Activated naive CD4-positive, alpha-beta T cell treated with anti-CD3 and anti-CD28 coated beads, Interleukin-2, amount 50 U/mL, for 72 hours (primary cell): Measurements from ENCODE around the gene PPFIA2. TPM values are rescaled to one million over a fixed set of nuclear protein-coding genes. Genes with fewer than 3 reads are reported as not detected.

Experiments
- ATAC-seq, 2 donors: fragments of 150-1000 bp; cut with Tn5 transposase; 2 replicates each; pipeline ENCODE4 v1.10.0; 2021; ENCODE audit warnings: mild to moderate bottlenecking in 2 of 2, moderate library complexity in 2 of 2
- DNase-seq, 2 donors: peaks; one replicate each; pipeline ENCODE4 v3.0.0; 2021 to 2022; ENCODE audit warnings: low spot score in 2 of 2
- H3K27ac Mint-ChIP-seq, 2 donors: one replicate each; pipeline ENCODE4 v1.8.0; 2022; ENCODE audit warnings: mild to moderate bottlenecking in 2 of 2, mixed read lengths in 2 of 2
- H3K36me3 Mint-ChIP-seq, 2 donors: one replicate each; pipeline ENCODE4 v1.8.0; 2022; ENCODE audit warnings: mixed read lengths in 2 of 2
- H3K9me3 Mint-ChIP-seq, 2 donors: one replicate each; pipeline ENCODE4 v1.8.0; 2022; ENCODE audit warnings: mixed read lengths in 2 of 2
- total RNA-seq, 2 donors: library from RNA; stranded (reverse); gene quantifications; one replicate each; pipeline ENCODE4 v1.2.3, GENCODE V29; 2022

PPFIA2 gene
- total RNA-seq, 2 donors from 2014 or later, result not detected

- ATAC-seq (no peak), DNase-seq (no peak)
- Mint-ChIP-seq H3K9me3 (peaks cover 3 to 13% of the 10 kb centered on the region in 2 donors), H3K27ac (no peak overlapping the region), H3K36me3 (no peaks in the 10 kb centered on the region)
Observed at GRCh38 chr12:81520064-81520945, 238.8 kb downstream of the PPFIA2 start.

GRCh38 chr12:81518638-81519037 is 240.5 kb downstream of the PPFIA2 start:
- ATAC-seq, result no peak
- H3K36me3 Mint-ChIP-seq, result no peaks in the 10 kb centered on the region

DNA sequence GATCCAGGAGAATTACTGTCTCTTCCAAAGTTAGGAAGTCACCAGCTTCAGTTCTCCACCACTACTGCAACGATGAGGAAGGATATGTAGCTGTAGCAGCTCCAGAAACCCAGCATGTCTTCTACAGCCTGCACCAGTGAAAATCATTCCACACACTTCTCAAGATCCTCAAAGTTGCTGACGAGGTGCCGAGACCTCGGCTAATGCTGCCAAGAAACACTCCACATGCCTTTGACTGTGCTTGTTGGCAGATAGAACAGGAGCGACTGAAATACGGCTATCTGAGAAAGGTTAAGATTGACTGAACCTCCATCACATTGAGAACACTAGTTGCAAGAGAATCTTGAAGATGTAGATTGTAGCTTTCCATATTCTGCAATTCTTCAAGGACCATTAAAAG is 241.9 kb downstream of the PPFIA2 start:
- H3K36me3 Mint-ChIP-seq, result no peaks in the 10 kb centered on the region
- no peak overlapping the region for H3K27ac Mint-ChIP-seq
- DNase-seq (no peak), ATAC-seq (no peak)
- peaks cover 3 to 8% of the 10 kb centered on the region in 2 donors for H3K9me3 Mint-ChIP-seq

More at GRCh38 chr12:81518638-81519037, 240.5 kb downstream of the PPFIA2 start:
- peaks cover 3 to 13% of the 10 kb centered on the region in 2 donors for H3K9me3 Mint-ChIP-seq
- no peak for DNase-seq
- no peak overlapping the region for H3K27ac Mint-ChIP-seq

DNA sequence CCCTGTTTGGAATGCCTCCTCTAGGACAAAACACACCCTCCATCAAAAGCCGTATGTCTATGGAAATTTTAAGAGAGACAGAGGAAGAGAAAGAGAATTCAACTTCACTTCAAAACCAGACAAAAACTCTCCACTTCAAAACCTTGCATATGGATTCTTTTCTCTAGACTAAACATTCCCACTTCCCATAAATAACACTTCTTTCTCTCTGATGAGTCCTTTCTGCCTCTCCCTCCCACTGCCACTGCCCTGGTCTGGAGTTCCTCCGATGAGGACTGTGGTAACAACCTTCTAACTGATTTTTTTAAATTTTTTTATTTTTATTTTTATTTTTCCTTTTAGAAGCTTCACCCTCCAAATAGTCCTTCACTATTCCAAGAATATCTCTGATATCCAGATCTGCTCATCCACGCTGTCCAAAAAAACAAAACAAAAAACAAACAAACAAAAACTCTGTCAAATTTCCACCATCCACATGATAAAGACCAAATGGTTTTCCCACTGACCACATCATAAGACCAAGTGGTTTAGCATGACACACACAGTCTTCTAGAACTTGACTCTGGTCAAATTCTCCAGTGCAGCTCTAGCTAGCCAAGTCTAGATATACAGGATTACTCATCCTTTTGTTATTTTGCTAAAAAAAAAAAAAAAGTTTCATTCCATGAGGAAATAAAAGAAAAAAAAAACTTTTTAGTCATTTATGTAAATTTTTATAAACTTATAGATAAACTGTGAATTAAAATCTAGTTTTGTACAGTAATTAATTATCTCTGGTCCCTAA is 256.0 kb downstream of the PPFIA2 start:
- ATAC-seq, result no peak
- no peak for DNase-seq
- Mint-ChIP-seq H3K9me3 (peaks cover 0 to 4% of the 10 kb centered on the region in 2 donors), H3K36me3 (no peaks in the 10 kb centered on the region), H3K27ac (no peak overlapping the region)

DNA sequence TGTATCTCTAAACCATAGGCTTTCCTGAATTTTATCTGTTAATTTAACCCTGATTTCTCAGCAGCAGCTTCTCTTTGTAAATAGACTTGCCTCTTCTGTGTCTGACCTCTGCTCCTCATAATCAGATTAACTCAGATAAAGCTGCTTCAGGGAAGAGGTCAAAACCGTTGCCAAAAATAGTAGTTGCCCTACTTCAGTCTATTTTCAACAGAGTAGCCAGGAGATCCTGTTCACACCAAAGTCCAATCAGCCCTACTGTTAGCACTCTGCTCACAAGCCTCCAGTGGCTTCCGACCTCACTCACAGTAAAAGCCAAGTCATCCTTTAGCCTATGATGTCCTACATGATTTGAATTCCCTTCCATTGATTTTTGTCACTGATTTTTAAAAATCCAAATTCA is 258.4 kb downstream of the PPFIA2 start:
- ATAC-seq (no peak), DNase-seq (no peak)
- Mint-ChIP-seq H3K27ac (no peak overlapping the region), H3K9me3 (peaks cover 0 to 4% of the 10 kb centered on the region in 2 donors), H3K36me3 (no peaks in the 10 kb centered on the region)

- DNase-seq (no peak), ATAC-seq (no peak)
- peaks cover 0 to 4% of the 10 kb centered on the region in 2 donors for H3K9me3 Mint-ChIP-seq
- H3K27ac Mint-ChIP-seq, result no peak overlapping the region
- no peaks in the 10 kb centered on the region for H3K36me3 Mint-ChIP-seq
Observed at GRCh38 chr12:81499809-81500208, 259.3 kb downstream of the PPFIA2 start.

DNA sequence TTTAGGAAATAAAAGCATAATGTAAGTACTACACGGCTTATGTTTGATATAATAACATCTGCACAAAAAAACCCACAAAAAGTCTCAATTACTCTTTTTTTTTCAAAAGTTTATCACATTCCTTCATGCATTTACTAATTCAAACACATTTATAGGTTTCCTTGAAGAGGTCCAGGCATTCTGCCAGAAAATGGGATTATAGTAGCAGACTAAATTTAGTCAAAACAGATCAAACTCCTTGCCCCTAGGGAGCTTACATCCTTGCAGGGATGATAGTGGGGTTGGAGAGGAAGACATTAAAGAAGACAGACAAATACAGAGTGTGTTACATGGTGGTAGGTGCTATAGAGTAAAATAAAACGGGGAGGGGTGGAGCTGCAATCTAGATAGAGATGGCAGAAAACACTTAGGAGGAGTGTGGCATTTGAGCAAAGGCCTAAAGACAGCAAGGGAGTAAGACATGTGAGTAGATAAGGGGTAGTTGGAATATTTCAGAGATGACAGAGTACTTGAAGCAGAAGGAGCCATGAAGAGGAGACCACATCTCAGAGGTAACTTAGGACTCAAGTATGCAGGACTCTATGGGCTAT is 266.9 kb downstream of the PPFIA2 start:
- ATAC-seq (no peak), DNase-seq (no peak)
- H3K36me3 Mint-ChIP-seq, result no peaks in the 10 kb centered on the region
- H3K27ac Mint-ChIP-seq, result no peak overlapping the region
- H3K9me3 Mint-ChIP-seq, result peaks cover 3 to 5% of the 10 kb centered on the region in 2 donors

DNA sequence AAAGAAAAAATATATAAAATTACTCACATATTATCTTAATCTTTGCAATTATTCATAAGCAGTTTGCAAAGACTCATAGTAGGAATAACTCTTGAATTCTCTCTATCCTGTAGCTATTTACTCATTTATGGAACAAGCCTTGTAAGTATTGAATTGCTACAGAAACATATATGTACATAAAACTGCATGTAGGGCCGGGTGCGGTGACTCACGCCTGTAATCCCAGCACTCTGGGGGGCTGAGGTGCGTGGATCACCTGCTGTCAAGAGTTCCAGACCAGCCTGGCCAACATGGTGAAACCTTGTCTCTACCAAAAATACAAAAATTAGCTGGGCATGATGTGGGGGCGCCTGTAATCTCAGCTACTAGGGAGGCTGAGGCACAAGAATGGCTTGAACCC is 286.2 kb downstream of the PPFIA2 start:
- Mint-ChIP-seq H3K27ac (no peak overlapping the region), H3K36me3 (no peaks in the 10 kb centered on the region), H3K9me3 (peaks cover under 1 to 6% of the 10 kb centered on the region in 2 donors)
- ATAC-seq (no peak), DNase-seq (no peak)

- DNase-seq (no peak), ATAC-seq (no peak)
- Mint-ChIP-seq H3K27ac (no peak overlapping the region), H3K9me3 (peaks cover 0 to 3% of the 10 kb centered on the region in 2 donors), H3K36me3 (no peaks in the 10 kb centered on the region)
Observed at GRCh38 chr12:81470923-81471322, 288.2 kb downstream of the PPFIA2 start.

GRCh38 chr12:81468206-81468605 is 290.9 kb downstream of the PPFIA2 start:
- Mint-ChIP-seq H3K27ac (no peak overlapping the region), H3K9me3 (no peaks in the 10 kb centered on the region), H3K36me3 (no peaks in the 10 kb centered on the region)
- DNase-seq, result no peak
- ATAC-seq, result no peak

DNA sequence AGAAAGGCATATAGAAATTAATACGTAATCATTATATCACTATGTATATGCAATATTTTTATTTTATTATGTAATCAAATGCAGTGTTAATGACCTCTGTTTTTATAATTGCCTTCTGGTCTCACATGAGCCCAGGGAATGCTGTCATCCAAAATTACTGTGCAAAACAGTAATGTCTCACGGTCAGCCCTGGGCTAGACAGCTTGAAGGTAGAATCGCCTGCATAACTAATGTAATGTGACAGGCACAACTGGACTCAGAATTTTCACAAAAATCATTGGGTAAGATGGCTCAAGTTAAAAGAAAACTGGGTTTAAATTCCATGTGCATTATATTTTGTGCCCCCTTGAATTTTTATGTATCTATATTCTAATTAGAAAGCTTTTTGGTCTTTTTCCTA is 293.3 kb downstream of the PPFIA2 start:
- no peak for DNase-seq
- ATAC-seq, result no peak
- Mint-ChIP-seq H3K27ac (no peak overlapping the region), H3K9me3 (peaks cover 0 to 7% of the 10 kb centered on the region in 2 donors), H3K36me3 (no peaks in the 10 kb centered on the region)

- Mint-ChIP-seq H3K9me3 (peaks cover 0 to 7% of the 10 kb centered on the region in 2 donors), H3K27ac (no peak overlapping the region), H3K36me3 (no peaks in the 10 kb centered on the region)
- no peak for DNase-seq
- ATAC-seq, result no peak
Observed at GRCh38 chr12:81465191-81465590, 294.0 kb downstream of the PPFIA2 start.

DNA sequence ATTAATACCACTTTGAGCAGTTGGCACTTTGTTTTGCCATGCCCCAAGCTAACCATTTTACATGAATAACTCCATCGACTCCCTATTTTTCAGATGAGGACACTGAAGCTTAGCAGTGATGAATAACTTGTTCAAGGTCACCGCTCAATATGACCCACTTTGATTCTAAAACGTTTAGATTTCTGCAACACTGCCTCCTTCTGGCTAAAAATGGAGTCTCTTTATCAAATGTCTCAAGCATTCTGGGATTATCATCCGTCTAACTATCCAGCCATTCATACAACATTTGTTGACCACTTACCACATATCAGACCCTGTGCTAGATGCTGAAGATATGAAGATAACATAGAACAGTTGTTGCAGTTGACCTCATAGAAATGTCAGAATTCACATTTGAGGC is 298.0 kb downstream of the PPFIA2 start:
- ATAC-seq, result no peak
- no peak for DNase-seq
- Mint-ChIP-seq H3K27ac (no peak overlapping the region), H3K36me3 (no peaks in the 10 kb centered on the region), H3K9me3 (peaks cover 0 to 7% of the 10 kb centered on the region in 2 donors)

GRCh38 chr12:81450920-81451739 is 308.0 kb downstream of the PPFIA2 start:
- Mint-ChIP-seq H3K27ac (no peak overlapping the region), H3K9me3 (peaks cover 0 to 4% of the 10 kb centered on the region in 2 donors), H3K36me3 (no peaks in the 10 kb centered on the region)
- ATAC-seq, result peak in 1 of 2 donors; percentile 37
- no peak for DNase-seq

DNA sequence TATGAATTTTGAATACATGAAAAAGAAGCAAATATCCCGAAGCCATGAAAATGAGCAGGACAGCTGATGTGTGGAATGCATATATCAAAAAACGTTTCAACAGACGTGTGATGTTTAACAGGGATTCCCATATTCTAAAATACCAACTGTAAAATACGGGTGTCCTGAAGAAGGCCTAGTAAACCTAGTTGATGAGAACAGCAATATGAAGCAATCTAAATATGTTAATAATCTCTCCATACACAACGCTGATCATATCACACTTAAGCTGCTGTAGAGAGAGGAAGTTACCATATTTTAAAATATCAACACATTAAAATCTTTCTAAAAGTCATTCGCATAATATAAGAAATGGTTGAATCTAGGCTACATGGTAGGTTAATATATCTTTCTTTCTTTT is 317.5 kb downstream of the PPFIA2 start:
- no peak for DNase-seq
- no peaks in the 10 kb centered on the region for H3K36me3 Mint-ChIP-seq
- no peak for ATAC-seq
- no peak overlapping the region for H3K27ac Mint-ChIP-seq
- no peaks in the 10 kb centered on the region for H3K9me3 Mint-ChIP-seq

- H3K36me3 Mint-ChIP-seq, result no peaks in the 10 kb centered on the region
- H3K9me3 Mint-ChIP-seq, result no peaks in the 10 kb centered on the region
- ATAC-seq (no peak), DNase-seq (no peak)
- no peak overlapping the region for H3K27ac Mint-ChIP-seq
Observed at GRCh38 chr12:81440001-81440400, 319.1 kb downstream of the PPFIA2 start.
